NCI-H82 treated with DMSO at 0.1 percent for 48 hours (cell line): ENCODE measurements around the gene ABTB2.

ENCODE experiments used
- DNase-seq: peaks from one replicate; lab custom pipeline; 2025; ENCODE audit not compliant: unreplicated experiment; lab: John Stamatoyannopoulos, UW

Gene ABTB2

DNA sequence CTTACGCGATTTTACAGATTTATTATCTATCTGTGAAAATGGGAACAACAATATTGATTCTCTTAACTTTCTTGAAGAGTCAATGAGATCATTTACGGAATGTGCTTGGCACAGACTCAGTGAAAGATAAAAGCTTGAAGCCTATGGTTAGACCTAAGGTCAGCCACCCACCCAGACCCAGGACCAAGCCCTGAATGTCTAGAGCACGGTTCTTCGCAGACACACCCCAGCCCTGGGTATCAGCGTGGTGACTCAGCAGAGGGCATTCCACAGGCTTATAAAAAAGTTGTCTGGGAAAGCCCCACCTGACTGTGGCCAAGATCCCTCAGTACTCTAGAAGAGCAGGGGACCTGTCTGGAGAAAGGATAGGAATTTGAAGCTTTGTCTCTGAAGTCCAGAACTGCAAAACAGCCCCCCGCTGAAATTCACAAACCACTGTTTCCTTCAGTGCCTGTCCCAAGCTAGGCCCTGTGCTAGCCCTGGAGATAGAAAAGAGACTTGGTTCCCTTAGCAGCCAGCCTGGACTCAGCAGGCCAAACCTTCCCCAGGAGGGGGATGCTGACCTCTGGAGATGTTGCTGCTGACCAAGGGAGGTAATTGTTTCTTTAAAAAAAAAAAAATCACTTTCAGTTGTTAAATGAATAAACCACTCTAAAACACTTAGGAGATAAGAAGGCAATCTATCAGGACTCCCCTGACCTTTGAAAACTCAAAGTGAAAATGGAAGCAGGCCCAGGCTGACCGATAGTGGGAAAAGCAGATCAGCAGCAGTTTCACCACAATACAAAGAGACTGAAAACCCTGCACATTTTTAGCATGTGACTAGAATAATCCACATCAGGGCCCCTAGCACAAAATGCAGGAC, 114.0 kb downstream of the ABTB2 start:
- DNase-seq, result no peak

DNA sequence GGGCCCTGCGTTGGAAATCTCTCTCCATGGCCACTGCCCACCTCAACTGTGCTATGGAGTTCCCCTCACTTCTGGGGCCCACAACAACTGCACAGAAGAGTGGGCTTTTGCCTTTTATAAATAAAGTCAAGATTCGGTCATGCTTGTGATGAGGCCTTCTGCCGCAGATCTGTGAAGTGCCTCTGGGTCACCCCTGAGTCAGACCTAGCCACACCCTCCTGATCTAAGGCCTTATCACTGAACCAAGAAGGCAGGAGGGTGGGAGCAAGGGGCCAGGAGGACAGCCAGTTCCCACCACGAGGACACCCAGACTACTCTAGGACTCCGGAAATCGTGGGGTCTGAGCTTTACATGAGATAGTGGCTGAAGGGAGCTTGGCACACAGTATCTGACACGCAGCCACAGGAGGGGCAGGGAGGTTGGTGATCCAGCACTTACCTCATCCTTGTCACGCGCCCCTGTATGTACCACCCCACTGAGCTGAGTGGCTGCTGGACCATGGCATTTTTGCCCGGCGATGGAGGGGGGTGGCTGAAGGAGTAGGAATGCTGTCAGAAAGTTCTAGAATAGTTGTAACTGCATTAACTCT, 115.7 kb downstream of the ABTB2 start:
- no peak for DNase-seq

GRCh38 chr11:34240150-34240494, 117.7 kb downstream of the ABTB2 start:
- no peak for DNase-seq

DNA sequence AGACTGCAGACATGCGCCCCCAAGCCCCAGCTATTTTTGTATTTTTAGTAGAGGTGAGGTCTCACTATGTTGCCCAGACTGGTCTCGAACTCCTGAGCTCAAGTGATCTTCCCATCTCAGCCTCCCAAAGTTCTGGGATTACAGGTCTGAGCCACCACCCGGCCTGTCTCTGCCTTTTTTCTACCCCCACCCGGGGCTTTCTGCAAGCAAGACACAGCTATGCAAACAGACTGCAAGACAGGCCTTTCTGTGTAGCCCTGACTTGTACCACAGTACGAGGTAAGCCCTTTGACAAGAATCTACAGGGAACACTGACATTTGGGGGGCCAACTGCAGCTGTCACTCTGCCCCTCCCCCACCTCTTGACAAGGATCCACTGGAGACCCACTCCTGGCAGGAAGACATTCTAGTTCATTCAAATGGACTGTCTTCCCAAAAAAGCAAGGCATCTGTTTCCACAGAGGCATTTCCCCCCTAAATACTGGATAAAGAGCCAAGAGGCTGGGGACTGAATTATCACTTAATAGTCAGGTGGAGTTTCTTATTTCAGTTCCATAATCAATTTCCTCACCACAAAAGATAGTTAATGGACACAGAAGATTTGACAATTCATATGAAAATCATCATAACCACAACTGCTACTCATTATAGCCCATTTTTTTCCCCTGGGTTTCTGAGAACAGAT, 118.2 kb downstream of the ABTB2 start:
- no peak for DNase-seq

GRCh38 chr11:34238966-34239365, 118.8 kb downstream of the ABTB2 start:
- peak; percentile 13 for DNase-seq

DNA sequence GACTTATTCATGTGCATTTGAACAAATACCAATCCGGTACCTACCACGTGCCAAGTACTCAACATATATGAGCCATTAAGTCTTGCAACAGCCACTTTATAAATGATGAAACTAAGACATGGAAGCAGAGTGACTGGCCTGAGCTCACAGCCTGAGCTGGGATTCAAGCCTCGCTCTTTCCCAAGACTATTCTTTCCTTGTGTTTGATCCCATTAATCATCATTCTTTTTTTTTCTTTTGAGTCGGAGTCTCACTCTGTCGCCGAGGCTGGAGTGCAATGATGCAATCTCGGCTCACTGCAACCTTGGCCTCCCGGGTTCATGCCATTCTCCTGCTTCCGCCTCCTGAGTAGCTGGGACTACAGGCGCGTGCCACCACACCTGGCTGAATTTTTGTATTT, 119.3 kb downstream of the ABTB2 start:
- no peak for DNase-seq

- DNase-seq, result peak; percentile 83
Observed at GRCh38 chr11:34236572-34236971, 121.2 kb downstream of the ABTB2 start.

DNA sequence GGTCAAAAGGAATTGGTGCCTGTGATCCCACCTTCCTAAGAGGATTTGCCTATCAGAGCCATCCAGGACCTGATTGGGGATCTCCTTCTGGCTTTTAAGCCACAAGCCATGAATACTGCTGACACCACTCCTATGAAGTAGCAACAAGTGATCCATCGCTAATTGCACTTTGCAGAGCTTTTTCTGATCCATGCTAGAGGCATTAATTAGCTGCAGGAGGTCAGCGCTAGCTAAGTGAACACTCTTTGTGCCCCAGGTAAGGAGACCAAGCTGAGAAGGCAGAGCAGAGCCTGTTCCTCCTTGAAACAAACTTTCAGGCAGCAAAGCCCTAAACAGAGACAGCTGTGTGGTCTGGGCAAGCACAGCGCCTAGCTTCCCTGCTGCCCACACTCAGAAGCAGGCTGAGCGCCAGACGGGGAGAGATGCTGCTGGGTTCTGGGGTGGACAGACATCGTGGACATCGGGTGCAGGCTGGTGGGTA, 122.2 kb downstream of the ABTB2 start:
- peak; percentile 51 for DNase-seq

GRCh38 chr11:34235189-34235588, 122.6 kb downstream of the ABTB2 start:
- no peak for DNase-seq

DNA sequence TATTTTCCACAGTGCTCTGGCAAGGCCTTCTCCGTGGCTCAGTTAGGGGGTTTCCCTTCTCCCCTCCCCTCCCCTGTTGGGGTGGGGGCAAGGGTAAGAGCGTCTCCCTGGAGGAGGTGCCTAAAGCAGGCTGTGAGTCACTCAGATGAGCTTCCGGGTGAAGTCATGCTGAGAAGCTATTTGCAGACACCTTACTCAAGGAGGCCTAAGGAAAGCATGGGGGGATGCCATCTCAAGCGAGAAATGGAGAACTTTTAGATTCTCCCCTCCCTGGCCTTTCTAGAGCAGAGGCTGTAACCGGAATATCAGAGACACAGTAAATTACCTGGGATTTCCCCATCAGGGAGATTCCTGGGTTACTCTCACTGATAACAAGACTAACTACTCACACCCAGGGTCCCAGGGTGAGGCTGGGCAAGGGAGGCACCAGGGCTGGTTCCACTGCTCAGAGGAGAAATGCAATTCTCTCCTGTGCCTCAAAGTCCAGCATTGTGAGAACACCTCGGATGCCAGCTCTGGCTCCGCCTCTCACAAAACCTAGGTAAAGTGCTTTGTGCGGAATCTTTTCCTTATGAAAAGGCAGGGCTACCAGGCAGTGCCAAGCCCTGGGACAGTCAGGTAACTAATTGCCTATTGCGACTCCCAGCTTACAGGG, 123.6 kb downstream of the ABTB2 start:
- DNase-seq, result no peak

- DNase-seq, result no peak
Observed at GRCh38 chr11:34233215-34233614, 124.6 kb downstream of the ABTB2 start.

GRCh38 chr11:34232807-34233206, 125.0 kb downstream of the ABTB2 start:
- DNase-seq, result no peak

GRCh38 chr11:34226210-34226609, 131.6 kb downstream of the ABTB2 start:
- DNase-seq, result no peak

DNA sequence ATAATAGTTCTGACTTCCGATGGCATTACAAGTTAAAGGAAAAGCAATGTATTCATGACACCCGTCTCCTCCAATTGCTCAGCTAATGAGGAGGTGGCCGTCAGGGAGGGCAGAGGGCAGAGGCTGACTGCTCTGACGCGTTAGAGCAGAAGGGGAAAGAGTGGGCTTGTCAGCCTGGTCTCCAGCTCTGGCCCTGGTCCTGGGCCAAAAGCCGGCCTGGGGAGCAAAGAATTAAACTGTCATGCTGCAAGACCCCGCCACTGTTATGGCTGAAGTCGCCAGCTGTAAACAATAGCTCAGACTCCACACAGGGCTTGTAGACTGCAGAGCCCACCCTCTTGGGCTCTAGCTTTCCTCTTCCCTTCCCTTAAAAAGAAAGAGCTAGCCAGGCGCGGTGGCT, 132.7 kb downstream of the ABTB2 start:
- no peak for DNase-seq

DNA sequence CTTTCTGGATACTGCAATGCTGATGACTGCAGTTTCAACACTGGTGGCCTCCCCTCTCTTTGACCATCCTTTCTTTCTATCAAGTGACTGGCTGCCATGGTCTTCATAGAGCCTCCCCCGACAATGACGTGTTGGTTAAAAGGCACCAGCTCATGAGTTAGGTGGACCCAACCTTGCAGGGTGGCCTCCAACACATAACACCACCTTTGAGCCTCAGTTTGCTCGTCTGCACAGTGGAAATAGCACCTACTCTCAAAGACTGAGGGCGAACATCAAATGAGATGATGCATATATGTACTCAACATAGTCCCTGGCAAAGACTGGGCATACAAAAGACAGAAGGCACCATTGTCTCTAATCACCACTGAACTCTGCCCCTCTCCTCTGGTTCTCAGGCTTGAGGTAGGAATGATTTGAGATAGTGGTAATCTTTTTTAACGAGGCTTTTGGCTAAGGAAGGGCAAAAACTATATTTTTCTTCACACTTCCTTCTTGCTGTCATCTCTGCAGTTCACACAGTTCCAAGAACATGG, 133.3 kb downstream of the ABTB2 start:
- no peak for DNase-seq

- no peak for DNase-seq
Observed at GRCh38 chr11:34223907-34224306, 133.9 kb downstream of the ABTB2 start.

DNA sequence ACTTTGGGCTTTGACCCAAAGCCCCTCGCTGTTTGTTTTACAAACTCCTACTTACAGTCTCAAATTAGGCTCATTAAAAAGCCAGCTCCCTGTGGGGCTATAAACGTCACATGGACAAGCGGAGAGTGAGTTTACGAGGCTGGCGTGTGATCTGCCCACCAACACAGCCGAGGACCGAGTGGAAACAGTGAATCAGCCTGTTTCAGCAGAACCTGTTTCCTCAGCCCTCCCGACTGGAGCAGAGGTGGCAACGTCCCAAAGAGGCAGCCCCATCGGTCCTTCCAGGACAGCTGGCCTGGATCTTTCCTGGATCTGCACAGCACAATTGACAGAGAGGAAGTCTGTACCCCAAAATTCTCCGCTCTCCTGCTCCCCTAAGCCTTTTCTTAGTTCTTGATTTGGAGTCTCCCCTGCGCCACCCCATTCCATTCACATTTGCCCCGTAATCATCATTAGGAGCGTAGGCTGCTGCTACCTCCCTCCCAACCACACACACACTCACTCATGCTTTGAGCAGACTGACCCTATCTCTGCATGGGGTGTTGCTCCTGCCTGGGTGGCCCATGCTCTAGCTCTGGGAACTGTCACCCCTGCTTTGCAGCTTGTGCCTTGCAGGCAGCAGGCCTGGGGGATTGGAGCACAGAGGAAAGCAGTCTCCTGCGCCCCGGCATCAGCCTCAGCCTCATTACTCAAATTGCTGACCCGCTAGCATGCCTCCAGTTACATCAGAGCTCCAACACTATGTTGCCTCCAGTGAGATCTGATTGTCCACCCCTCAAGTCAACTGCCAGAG, 134.6 kb downstream of the ABTB2 start:
- DNase-seq, result no peak

DNA sequence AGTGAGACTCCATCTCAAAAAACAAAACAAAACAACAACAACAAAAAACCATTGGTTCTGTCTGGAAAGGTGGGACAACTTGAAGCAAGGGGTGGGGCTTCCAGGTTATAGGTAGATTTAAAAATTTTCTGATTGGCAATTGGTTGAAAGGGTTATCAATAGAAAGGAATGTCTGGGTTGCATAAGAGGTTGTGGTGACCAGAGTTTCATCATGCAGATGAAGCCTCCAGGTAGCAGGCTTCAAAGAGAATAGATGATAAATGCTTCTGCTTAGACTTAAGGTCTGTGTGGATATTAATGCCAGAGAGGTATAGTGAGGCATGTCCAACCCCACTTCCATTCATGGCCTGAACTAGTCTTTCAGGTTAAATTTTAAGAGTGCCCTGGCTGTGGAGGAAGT, 135.8 kb downstream of the ABTB2 start:
- no peak for DNase-seq

DNA sequence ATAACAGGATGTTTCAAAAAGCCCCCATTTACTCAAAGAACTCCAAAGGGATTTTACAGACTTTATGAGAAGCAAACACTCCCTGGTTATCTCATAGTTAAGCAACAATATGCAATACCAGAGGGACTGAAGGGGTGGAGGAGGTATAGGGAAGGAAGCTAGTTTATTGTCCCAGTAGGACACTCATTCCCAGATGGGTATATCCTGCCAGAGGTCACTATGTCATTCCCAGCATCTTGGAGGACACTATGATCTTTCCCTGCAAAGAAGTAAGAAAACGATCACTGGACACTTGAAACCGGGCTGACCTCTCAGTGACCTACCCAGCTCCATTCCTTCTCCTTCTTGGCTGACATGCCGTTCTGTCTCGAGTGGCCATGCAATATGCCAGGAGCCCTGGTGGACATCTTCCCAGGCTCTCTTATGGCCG, 137.9 kb downstream of the ABTB2 start:
- no peak for DNase-seq

GRCh38 chr11:34219279-34219678, 138.5 kb downstream of the ABTB2 start:
- DNase-seq, result no peak
